ENCODE measurements around the gene PRXL2B.
A peak's percentile ranks its signal among the peaks of the same experiment; 100 is the strongest.

The PRXL2B gene

GRCh38 chr1:2540816-2541492 lies 45.6 kb upstream of the PRXL2B start:
- H3K4me3 ChIP-seq (ENCODE audit: low read depth, low read length), result no peak overlapping the region
- TF ChIP-seq MAX (IDR thresholded peaks at IDR 0.05; ENCODE audit: low read depth, low read length) (no peak), MYC (IDR thresholded peaks at IDR 0.05; ENCODE audit: low read depth, low read length) (no peak), CTCF (IDR thresholded peaks at IDR 0.05; ENCODE audit: low read depth, low read length) (no peak), POLR2A (IDR thresholded peaks at IDR 0.05; ENCODE audit: extremely low read depth, insufficient read length) (no peak)
- no peak for DNase-seq (ENCODE audit: low read depth)

- no peak for DNase-seq (ENCODE audit: low read depth)
- TF ChIP-seq CTCF (IDR thresholded peaks at IDR 0.05; ENCODE audit: low read depth, low read length), result no peak
- TF ChIP-seq POLR2A (IDR thresholded peaks at IDR 0.05; ENCODE audit: extremely low read depth, insufficient read length), result no peak
- TF ChIP-seq MYC (IDR thresholded peaks at IDR 0.05; ENCODE audit: low read depth, low read length), result no peak
- no peak for TF ChIP-seq MAX (IDR thresholded peaks at IDR 0.05; ENCODE audit: low read depth, low read length)
- H3K4me3 ChIP-seq (ENCODE audit: low read depth, low read length), result no peak overlapping the region
Observed at GRCh38 chr1:2541619-2542245, 44.8 kb upstream of the PRXL2B start.

- no peak overlapping the region for H3K4me3 ChIP-seq (ENCODE audit: low read depth, low read length)
- no peak for TF ChIP-seq MYC (IDR thresholded peaks at IDR 0.05; ENCODE audit: low read depth, low read length)
- no peak for TF ChIP-seq MAX (IDR thresholded peaks at IDR 0.05; ENCODE audit: low read depth, low read length)
- no peak for TF ChIP-seq CTCF (IDR thresholded peaks at IDR 0.05; ENCODE audit: low read depth, low read length)
- TF ChIP-seq POLR2A (IDR thresholded peaks at IDR 0.05; ENCODE audit: extremely low read depth, insufficient read length), result no peak
- no peak for DNase-seq (ENCODE audit: low read depth)
Observed at GRCh38 chr1:2542246-2542915, 44.2 kb upstream of the PRXL2B start.

GRCh38 chr1:2543543-2544092 lies 43.0 kb upstream of the PRXL2B start:
- DNase-seq (ENCODE audit: low read depth), result peak; percentile 78
- H3K4me3 ChIP-seq (ENCODE audit: low read depth, low read length), result no peak overlapping the region
- TF ChIP-seq MYC (IDR thresholded peaks at IDR 0.05; ENCODE audit: low read depth, low read length), result no peak
- TF ChIP-seq MAX (IDR thresholded peaks at IDR 0.05; ENCODE audit: low read depth, low read length), result no peak
- TF ChIP-seq POLR2A (IDR thresholded peaks at IDR 0.05; ENCODE audit: extremely low read depth, insufficient read length), result no peak
- no peak for TF ChIP-seq CTCF (IDR thresholded peaks at IDR 0.05; ENCODE audit: low read depth, low read length)

GRCh38 chr1:2544093-2544874 lies 42.3 kb upstream of the PRXL2B start:
- peak; percentile 72 for DNase-seq (ENCODE audit: low read depth)
- no peak for TF ChIP-seq MYC (IDR thresholded peaks at IDR 0.05; ENCODE audit: low read depth, low read length)
- TF ChIP-seq POLR2A (IDR thresholded peaks at IDR 0.05; ENCODE audit: extremely low read depth, insufficient read length), result no peak
- no peak for TF ChIP-seq MAX (IDR thresholded peaks at IDR 0.05; ENCODE audit: low read depth, low read length)
- TF ChIP-seq CTCF (IDR thresholded peaks at IDR 0.05; ENCODE audit: low read depth, low read length), result no peak
- H3K4me3 ChIP-seq (ENCODE audit: low read depth, low read length), result no peak overlapping the region
